Adrenal gland (tissue), 12 donors: ENCODE data around the gene KLK2. TPM values are rescaled to one million over a fixed set of nuclear protein-coding genes. Genes with fewer than 3 reads are reported as not detected.

Experiments
- DNase-seq, 7 donors: peaks; one replicate each; pipeline ENCODE4 v3.0.0-alpha.2; 2019 to 2020
- H3K27ac ChIP-seq, 5 donors: fragments of 200-600 bp; sonication (generic) in 4 of 5; 1 replicate in 3 of 5; 2 replicates in 2 of 5; pipeline versions ENCODE4 v1.5.1 to v1.8.0; 2016 to 2020; ENCODE audit warnings: mild to moderate bottlenecking in 1 of 5
- H3K27me3 ChIP-seq: fragments of 200-600 bp; 2 replicates; pipeline ENCODE4 v1.8.0; 2021
- H3K36me3 ChIP-seq, 2 donors: fragments of 200-600 bp; replicated peaks in 1 of 2; 1 replicate in 1 of 2; 2 replicates in 1 of 2; pipeline versions ENCODE4 v1.5.1 to v1.8.0; 2018 to 2022
- H3K4me1 ChIP-seq, 2 donors: fragments of 200-600 bp; replicated peaks in 1 of 2; 1 replicate in 1 of 2; 2 replicates in 1 of 2; pipeline versions ENCODE4 v1.5.1 to v1.8.0; 2018 to 2021
- H3K4me3 ChIP-seq, 4 donors: fragments of 200-600 bp; sonication (generic) in 3 of 4; one replicate each; pipeline ENCODE4 v1.5.1; 2016 to 2018
- H3K9me3 ChIP-seq, 3 donors: fragments of 200-600 bp; sonication (generic) in 1 of 3; replicated peaks in 1 of 3; 1 replicate in 2 of 3; 2 replicates in 1 of 3; pipeline versions ENCODE4 v1.5.1 to v1.8.0; 2016 to 2021
- CTCF ChIP-seq, 6 experiments: fragments of 450-650 bp in 4 of 6; fragments of 200-600 bp in 2 of 6; sonication (generic) in 1 of 6; IDR thresholded peaks; 1 replicate in 5 of 6; 2 replicates in 1 of 6; pipeline versions ENCODE4 v1.5.1 to v1.8.0; 2016 to 2021; ENCODE audit warnings: antibody characterized with exemption in 6 of 6, mild to moderate bottlenecking in 2 of 6, moderate library complexity in 1 of 6
- POLR2A ChIP-seq, 2 donors: fragments of 450-650 bp; IDR thresholded peaks; one replicate each; pipeline ENCODE4 v1.6.1; 2017; ENCODE audit warnings: antibody characterized with exemption in 2 of 2, mild to moderate bottlenecking in 2 of 2, moderate library complexity in 1 of 2
- WGBS, 4 donors: extraction: QIAGEN DNeasy Blood & Tissue Kit in 2 of 4; methylation state at CpG; one replicate each; pipeline versions ENCODE4 v1.1.5 to v1.1.7; 2013 to 2017; 5-methylcytosine and 5-hydroxymethylcytosine counted together
- intact Hi-C, 2 donors: fragments of 100-400 bp; cut with DNase I; formaldehyde crosslinking; loops; one replicate each; pipeline versions ENCODE4 v1.14.1 to v1.15.0; 2022 to 2023
- polyA plus RNA-seq, 3 donors: library from polyadenylated mRNA; stranded (reverse); fragments of 200-250 nt in 2 of 3; fragments of 350-450 nt in 1 of 3; fragmentation: Illumina TruSeq in 1 of 3; extraction: RNeasy Lipid Tissue Mini Kit (QIAGEN cat#74804) in 1 of 3; gene quantifications; one replicate each; pipeline ENCODE4 v1.2.3, GENCODE V29; 2013 to 2014
- total RNA-seq, 9 donors: library from RNA; depleted of rRNA in 4 of 9; stranded (reverse); fragments of >200 nt in 4 of 9; fragments of 120-200 nt in 1 of 9; fragmentation: NEBNext Ultra II Directional in 1 of 9; extraction: Animal tissue kit (Norgen Biotek cat#: 25700) in 1 of 9; gene quantifications; one replicate each; pipeline versions ENCODE4 v1.1.0 to v1.2.4, GENCODE V29; 2013 to 2023
- donor health status: healthy with polysubstance abuse.
- donor health status: Bipolar disorder and iron deficiency.
- donor health status: DM: yes; HTN: yes; CAD: no.
- donor health status: DM: no; HTN: no; CAD: no.
- donor health status: DM: no; HTN: no; CAD: no.
- donor health status: DM: yes; HTN: yes; CAD: no.

The KLK2 gene
- total and polyA plus RNA-seq, 12 donors = 0.20 to 0.61 TPM; not detected in 10

- WGBS, 4 donors = 9 to 13% (median 12%) methylated on average over 20 to 29 of the region's 29 CpGs
- no peak for TF ChIP-seq POLR2A (IDR thresholded peaks at IDR 0.05)
- TF ChIP-seq CTCF (IDR thresholded peaks at IDR 0.05) = no peak
- H3K27me3 ChIP-seq = peaks cover 31% of the 10 kb centered on the region
- H3K9me3 ChIP-seq = no peaks in the 10 kb centered on the region
- no peaks in the 10 kb centered on the region for H3K36me3 ChIP-seq
- no peaks in the 10 kb centered on the region for H3K4me1 ChIP-seq
- no peak overlapping the region for H3K4me3 ChIP-seq
- DNase-seq = peak in 1 of 7 donors; percentile 21
- intact Hi-C loops = loop anchor here in 1 of 2 donors (10.0 kb wide), 1 partner anchor 118 kb away; the partner anchor contains the start of gene ACP4
- no peak overlapping the region for H3K27ac ChIP-seq
Observed at GRCh38 chr19:50912727-50913716, 39.8 kb downstream of the KLK2 start.

- no peak for DNase-seq
- no peak for TF ChIP-seq CTCF (IDR thresholded peaks at IDR 0.05)
- TF ChIP-seq POLR2A (IDR thresholded peaks at IDR 0.05) = no peak
- no peaks in the 10 kb centered on the region for H3K4me1 ChIP-seq
- H3K4me3 ChIP-seq = no peak overlapping the region
- peaks cover 16% of the 10 kb centered on the region for H3K27me3 ChIP-seq
- intact Hi-C loops = loop anchor here in 1 of 2 donors (10.0 kb wide), 1 partner anchor 121 kb away; the partner anchor contains the start of gene ACP4
- 38 to 83% (median 66%) methylated on average over 1 to 2 of the region's 2 CpGs for WGBS, 4 donors
- H3K9me3 ChIP-seq = no peaks in the 10 kb centered on the region
- no peak overlapping the region for H3K27ac ChIP-seq
- H3K36me3 ChIP-seq = no peaks in the 10 kb centered on the region
Observed at GRCh38 chr19:50916069-50916468, 42.8 kb downstream of the KLK2 start.

- intact Hi-C loops = loop anchor here (5.0 to 10.0 kb wide), 4 partner anchors 114 to 207 kb away; partner anchors contain the start of gene SHANK1 (in 1 of the 2)
- no peak overlapping the region for H3K27ac ChIP-seq
- DNase-seq = no peak
- H3K4me3 ChIP-seq = no peak overlapping the region
- 7 to 15% (median 8%) methylated on average over 11 to 12 of the region's 12 CpGs for WGBS, 4 donors
- H3K9me3 ChIP-seq = no peaks in the 10 kb centered on the region
- TF ChIP-seq CTCF (IDR thresholded peaks at IDR 0.05) = no peak
- TF ChIP-seq POLR2A (IDR thresholded peaks at IDR 0.05) = no peak
- no peaks in the 10 kb centered on the region for H3K27me3 ChIP-seq
- peaks cover 0 to 10% of the 10 kb centered on the region in 2 donors for H3K4me1 ChIP-seq
- no peaks in the 10 kb centered on the region for H3K36me3 ChIP-seq
Observed at GRCh38 chr19:50921426-50922316, 48.4 kb downstream of the KLK2 start.
